GM23248 (cell line): ENCODE results near the gene GRIK3.

ENCODE experiments used
- EZH2 ChIP-seq: fragments of 200-600 bp; sonication (generic); IDR thresholded peaks from 2 replicates; pipeline ENCODE4 v1.6.1; 2018; ENCODE audit warnings: antibody characterized with exemption, mild to moderate bottlenecking; ENCODE audit not compliant: insufficient read depth, poor library complexity, severe bottlenecking
- EZH2phosphoT487 ChIP-seq: fragments of 200-600 bp; sonication (generic); IDR thresholded peaks from 2 replicates; pipeline ENCODE4 v1.6.1; 2018; ENCODE audit warnings: antibody characterized with exemption, moderate library complexity, mild to moderate bottlenecking, low read depth; ENCODE audit not compliant: insufficient read depth

DNA sequence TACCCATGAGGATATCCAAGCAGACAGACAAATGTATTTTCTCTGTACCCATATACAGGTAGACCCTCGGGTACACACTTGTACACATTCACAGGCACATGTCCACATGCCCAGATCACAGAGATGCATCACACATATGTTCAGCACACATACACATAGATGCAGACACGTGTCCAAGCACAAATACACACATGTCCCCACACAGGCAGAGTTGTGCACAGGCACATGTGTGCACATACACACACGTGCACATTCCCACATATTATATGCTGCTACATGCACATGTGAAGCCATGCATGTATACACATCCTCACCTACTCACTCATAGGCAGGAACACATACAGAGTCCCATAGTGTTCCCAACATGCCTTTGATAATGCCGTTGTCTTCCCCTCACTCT lies 219.5 kb downstream of the GRIK3 start:
- no peak for TF ChIP-seq EZH2phosphoT487
- TF ChIP-seq EZH2 = no peak
